ENCODE results near the gene ZBTB20.

ZBTB20 gene

DNA sequence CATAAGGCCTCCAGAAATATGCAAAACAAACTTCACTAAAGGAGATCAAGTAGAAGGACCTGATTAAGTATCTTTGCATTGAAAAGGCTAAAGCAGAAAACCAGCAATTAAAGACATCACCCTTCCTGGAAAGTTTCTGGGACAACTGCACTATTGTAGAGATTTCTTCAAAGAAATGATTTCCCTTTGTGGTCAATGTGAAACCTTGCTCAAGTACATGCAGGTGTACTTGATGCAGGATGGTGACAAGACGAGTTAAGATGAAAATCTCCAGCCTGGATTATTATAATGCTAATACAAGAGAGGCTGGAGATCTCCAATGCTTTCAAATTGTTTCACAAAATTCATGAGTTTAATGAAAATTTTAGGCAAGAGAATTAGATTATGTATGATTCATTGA, 644.9 kb downstream of the ZBTB20 start:
- DNase-seq = no peak

DNA sequence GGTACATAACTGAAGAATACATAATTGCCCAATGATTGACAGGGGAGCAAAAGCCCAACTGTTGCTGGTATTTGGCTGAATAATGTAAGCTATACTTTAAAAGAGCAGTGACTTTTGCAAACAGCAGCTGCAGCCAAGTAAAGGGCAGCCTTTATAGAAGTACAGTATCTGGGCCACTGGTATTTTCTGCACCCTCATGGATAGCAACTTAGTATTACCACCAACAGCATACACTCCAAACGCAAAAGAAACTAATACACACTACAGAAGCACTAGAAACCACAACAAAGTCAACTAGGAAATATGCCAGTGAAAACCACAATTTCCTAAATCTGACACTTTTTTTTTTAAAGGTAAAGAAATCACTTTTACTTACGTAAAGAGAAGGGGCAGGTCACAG, 647.1 kb downstream of the ZBTB20 start:
- no peak for DNase-seq

GRCh38 chr3:114498539-114499370, 648.3 kb downstream of the ZBTB20 start:
- DNase-seq = peak; percentile 72

DNA sequence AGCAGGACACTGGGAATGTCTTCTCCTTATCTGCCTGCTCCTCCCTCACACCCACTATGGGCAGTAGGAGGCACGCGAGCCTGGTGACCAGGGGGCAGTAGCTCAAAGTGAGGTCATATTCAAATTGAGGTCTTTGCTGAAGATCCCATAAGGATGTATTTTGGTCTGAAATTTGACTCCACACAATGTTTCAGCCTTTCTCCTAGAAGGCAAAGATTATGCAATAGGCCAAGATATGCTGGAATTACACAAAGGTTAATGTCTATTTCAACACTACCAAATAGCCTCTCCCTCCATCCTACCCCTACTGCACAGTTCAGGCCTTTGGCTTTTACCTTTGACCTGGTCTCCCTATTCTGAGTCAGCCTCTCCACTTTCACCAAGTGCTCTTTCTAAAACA, 650.2 kb downstream of the ZBTB20 start:
- DNase-seq = no peak

GRCh38 chr3:114496466-114496865, 650.6 kb downstream of the ZBTB20 start:
- DNase-seq = no peak

- no peak for DNase-seq
These were observed 651.1 kb downstream of the ZBTB20 start for GRCh38 chr3:114496021-114496434.

GRCh38 chr3:114494498-114494897, 652.6 kb downstream of the ZBTB20 start:
- no peak for DNase-seq

- no peak for DNase-seq
These were observed 656.3 kb downstream of the ZBTB20 start for GRCh38 chr3:114490829-114491228.

DNA sequence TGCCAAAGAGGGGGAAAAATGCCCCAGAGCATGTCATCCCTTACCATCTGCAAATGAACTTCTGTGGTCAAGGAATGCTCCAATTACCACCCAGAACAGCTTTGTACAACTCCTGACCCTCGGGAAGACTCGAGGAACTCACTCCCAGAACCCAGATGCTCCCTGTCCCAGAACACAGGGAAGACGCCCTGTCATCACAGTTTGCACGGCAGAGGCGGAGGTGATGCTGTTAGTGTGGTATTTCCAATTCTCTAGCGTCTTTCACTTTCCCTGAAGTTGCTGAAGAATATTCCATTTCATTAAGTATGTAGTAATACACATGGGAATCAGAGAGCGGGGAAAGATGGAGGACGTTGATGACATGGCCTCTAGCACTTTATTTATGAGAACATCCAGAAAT, 659.6 kb downstream of the ZBTB20 start:
- no peak for DNase-seq

GRCh38 chr3:114484919-114485318, 662.2 kb downstream of the ZBTB20 start:
- DNase-seq = no peak

DNA sequence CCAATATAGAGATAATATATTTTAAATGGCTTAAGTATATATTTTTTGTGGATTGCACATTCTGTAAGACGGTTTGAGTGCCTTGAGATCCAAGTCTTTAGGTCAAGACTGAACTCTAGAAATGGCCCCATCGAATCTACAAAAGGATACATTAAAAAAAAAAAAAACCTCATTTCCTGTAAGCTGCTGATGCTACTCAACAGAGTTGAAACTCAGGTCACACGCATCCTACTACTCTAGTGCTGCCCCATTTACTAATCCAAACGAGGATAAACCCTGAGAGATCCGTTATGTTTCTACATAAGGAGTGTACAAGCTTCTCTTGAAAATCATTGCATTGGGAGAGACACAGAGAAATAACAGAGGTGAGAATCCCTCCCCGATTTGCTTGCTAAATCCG, 666.0 kb downstream of the ZBTB20 start:
- no peak for DNase-seq

DNA sequence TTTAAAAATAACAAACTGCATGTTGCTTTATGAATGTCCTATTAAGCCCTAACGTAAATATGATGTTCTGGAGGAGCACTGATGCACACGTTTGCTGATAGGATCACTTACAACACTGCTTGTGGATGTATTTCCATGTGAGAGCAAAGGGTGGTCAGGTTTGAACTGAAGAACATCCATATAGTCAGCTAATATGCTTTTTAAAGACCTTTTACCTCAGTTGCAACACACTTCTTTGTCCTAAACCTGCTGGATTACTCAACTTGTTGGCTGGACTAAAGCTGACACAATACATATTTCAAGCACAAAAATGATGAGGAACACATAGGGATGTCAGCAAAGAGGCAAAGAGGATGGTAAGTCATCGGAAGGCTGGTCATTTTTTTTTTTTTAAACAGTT, 666.6 kb downstream of the ZBTB20 start:
- no peak for DNase-seq

- DNase-seq = no peak
These were observed 668.3 kb downstream of the ZBTB20 start for GRCh38 chr3:114478801-114479200.

DNA sequence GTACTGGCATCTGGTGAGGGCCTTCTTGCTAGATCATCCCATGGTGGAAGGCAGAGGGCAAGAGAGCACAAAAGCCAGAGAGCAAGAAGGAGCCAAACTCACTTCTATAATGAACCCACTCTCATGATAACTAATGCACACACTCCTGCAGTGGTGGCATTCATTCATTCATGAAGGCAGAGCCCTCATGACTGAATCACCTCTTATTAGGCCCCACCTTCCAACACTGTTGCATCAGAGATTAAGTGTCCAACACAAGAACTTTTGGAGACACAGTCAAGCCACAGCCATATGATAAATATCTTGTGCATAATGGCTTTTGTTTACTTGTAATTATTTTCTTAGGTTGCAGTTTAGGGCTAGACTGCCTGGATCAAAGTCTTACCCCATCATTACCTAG, 670.6 kb downstream of the ZBTB20 start:
- DNase-seq = no peak

- DNase-seq = no peak
These were observed 675.6 kb downstream of the ZBTB20 start for GRCh38 chr3:114471478-114471877.

DNA sequence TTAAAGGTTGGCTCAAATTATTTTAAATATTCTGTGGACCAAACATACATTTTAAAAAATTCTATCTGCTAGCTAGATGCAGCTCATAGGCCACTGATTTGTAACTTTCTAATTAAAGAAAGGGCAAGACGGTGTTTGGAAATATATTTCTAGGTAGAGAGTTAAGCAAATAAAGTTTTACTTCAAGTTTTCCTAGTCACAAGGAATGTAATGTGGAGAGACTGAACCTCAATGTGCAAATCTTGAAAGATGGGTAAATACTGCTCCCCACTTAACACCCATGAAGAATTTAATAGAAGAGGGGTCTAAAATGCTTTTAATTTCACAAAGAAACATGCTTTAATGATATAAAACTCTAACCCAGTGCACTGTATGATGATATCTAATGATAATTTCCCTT, 678.0 kb downstream of the ZBTB20 start:
- DNase-seq = no peak

DNA sequence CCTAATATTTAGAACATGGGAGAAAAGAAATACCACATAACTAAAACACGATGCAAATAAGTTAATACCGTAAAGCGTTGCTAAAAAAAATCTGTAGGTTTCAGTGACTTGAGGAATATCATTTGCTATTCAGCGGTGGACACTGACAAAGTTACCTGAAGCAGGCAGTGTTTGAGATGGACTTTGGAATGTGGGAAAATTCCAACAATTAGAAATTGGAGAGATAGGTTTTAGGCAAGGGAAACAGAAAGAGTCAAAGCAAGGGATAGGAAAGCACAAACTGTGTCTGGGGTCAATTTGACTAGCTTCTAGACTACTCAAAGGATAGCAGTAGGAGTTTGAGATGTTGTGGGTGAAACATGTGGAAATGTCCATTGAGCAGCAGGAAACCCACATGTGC, 680.3 kb downstream of the ZBTB20 start:
- no peak for DNase-seq

GRCh38 chr3:114466251-114466650, 680.8 kb downstream of the ZBTB20 start:
- no peak for DNase-seq

DNA sequence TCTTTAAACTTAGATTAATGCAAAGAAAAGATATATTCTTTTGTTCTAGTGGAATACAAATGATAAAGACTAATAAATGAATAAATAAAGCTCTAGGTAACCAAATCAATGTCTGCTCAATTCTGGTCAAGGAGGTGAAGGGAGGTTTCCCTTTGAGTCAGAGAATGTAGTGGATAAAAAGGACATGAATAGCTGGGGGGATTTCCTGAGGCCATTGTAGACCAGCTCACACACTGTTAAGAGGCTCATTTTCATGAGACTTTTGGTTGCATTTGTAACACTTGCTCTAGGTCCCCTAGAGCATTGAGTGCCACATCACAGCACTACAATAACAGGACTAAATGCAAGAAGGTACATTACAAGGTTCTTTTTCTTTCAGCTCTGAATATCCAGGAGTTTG, 682.5 kb downstream of the ZBTB20 start:
- no peak for DNase-seq

GRCh38 chr3:114462750-114463149, 684.3 kb downstream of the ZBTB20 start:
- no peak for DNase-seq

GRCh38 chr3:114460459-114460858, 686.6 kb downstream of the ZBTB20 start:
- no peak for DNase-seq

DNA sequence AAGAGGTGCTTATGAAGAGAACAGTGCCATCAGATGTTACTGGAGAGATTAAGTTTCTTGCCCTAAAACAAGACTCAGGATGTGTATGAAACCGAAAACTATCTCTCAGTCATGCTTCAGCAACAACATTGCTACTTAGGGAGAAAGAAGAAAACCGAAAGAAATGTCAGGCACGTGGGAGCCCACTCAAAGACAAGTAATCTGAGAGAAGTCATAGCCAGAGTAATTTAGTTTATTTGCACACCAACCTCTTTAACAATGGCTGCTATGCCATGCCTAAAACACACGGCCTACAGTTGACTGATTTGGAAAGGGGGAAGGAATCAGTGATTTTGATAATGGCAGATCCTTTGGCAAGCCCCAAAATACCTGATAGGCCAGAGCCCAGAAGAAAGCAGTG, 690.3 kb downstream of the ZBTB20 start:
- peak; percentile 19 for DNase-seq

GRCh38 chr3:114455432-114455831, 691.7 kb downstream of the ZBTB20 start:
- no peak for DNase-seq

DNA sequence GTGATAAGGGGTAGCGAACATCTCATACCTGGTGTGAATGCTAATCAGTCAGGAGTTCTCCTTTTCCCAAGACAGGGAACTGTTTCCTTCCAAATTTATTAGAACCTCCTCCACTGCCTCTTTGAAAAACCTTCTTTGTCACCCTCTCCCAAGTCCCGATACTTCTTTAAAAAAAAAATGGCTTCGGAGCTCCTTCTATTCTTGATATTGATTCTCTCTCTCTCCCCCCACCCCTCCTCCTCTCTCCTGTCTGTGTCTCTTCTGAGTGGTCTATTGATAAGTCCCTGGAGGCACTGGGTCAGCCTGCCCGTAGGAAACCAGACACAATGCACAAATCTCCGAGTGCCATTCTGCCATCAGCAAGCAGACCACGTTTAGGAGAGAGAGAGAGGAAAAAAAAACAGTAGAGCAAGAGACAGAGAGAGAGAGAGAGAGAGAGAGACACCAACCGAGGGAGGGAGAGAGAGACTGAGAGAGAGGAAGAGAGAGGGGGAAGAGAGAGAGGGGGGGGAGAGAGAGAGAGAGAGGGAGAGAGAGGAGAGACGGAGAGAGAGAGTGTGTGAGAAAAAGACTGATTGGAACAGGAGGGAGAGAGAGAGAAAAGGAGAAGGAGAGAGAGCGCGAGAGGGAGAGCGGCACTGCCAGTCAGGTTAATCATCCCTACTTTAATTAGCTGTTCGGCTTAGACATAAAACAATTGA, 692.4 kb downstream of the ZBTB20 start:
- no peak for DNase-seq

- no peak for DNase-seq
These were observed 693.7 kb downstream of the ZBTB20 start for GRCh38 chr3:114453361-114453780.
